Femur (tissue), 1 donor: ENCODE results near the gene DCLK2.

Experiments
- DNase-seq: peaks from one replicate; pipeline ENCODE4 v3.0.0-alpha.2; 2017

Gene DCLK2

DNA sequence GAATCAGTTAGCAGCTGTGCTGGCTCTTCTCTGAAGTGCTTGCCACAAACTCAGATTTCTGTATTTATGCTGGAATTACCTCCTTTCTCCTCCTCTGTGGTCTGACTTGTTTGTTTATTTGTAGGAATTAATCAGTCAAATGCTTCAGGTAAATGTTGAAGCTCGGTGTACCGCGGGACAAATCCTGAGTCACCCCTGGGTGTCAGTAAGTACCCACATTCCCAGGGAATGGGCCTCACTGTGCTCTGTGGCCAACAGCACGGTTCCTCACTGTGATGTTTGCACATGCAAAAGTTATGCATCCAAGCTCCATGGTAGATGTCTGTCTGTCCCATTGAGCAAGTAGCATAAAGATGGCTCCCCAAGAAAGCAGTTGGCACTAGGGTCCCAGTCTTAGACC lies 169.9 kb downstream of the DCLK2 start:
- no peak for DNase-seq

DNA sequence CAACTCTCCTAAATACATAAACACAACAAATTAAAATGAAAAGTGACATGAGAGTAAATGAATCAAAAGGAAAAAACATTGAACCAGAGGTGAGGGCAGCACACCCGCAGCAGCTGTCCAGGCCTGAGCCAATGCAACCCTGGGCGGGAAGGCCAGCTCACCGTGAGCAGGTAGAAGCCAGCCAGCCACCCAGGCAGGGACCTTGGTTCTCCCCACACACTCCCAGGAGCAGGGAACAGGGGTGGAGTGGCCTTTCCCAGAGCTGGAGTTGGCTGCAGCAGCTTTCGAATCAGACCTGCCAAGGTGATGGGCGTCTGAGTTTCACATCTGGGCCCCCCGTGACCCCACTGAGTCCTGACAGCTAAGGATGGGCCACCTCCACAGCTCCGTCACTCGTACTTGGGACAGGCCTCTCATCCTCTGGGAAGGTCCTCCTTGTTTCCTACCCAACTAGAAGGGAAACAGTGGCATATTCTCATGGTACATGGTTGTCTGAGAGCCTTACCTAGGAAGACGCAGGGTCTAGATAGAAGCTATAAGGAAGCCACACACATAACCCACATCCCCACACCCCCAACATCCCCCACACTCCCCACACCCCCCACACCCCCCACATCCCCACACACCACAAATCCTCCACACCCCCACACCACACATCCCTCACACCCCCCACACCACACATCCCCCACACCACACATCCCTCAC lies 172.2 kb downstream of the DCLK2 start:
- DNase-seq = no peak

- DNase-seq = no peak
These were observed 172.9 kb downstream of the DCLK2 start for GRCh38 chr4:150250998-150251651.

- DNase-seq = no peak
These were observed 173.5 kb downstream of the DCLK2 start for GRCh38 chr4:150251752-150252190.

- no peak for DNase-seq
These were observed 174.1 kb downstream of the DCLK2 start for GRCh38 chr4:150252306-150252705.

DNA sequence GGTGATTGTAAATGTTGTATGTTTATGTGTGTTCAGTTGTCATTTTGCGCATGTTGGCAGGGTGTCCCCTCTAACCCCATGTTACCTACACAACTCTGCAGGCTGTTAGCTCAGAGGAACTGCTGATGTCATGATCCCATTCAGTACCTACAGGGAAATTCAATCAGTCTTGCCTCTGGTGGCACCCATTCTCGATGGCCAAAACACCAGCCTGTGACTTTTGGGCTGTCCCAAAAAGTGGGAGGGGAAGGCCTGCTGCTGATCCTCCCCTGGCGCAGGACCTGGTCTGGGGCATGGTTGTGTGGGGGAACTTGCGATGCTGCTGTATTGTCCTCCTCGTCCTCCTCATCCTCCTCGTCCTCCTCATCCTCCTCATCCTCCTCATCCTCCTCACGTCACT lies 174.5 kb downstream of the DCLK2 start:
- no peak for DNase-seq

- DNase-seq = no peak
These were observed 175.2 kb downstream of the DCLK2 start for GRCh38 chr4:150253416-150253815.

DNA sequence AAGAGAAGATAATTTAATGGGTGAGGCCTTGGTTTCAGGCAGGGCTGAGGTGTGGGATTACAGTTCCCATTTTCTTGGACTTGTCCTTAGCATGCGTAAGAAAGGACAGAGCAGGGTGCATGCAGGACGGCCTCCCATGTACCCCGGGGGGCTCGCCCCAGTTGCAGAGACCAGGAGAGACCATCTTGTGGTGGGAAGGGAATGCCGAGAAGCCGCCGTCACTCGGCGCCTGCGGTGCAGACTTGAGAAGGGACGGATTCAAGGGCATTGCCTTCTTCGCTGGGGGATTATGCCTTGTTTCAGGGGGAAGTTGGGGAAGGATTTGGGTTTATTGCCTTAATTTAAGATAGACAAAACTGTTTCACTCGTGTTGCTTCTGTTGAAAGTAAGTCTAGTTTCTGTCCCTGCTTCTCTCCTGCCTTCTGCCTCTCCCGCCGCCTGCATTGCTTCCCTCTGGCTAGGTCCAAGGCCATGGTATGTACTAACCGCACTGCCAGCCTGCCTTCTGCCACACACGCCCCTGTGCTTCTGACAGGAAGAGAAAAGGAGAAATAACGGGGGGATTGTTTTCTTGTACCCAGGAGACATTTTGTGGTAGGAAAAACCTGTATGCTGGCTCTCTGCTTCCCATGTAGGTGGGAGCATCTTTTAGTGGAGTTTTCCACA lies 175.9 kb downstream of the DCLK2 start:
- DNase-seq = no peak

DNA sequence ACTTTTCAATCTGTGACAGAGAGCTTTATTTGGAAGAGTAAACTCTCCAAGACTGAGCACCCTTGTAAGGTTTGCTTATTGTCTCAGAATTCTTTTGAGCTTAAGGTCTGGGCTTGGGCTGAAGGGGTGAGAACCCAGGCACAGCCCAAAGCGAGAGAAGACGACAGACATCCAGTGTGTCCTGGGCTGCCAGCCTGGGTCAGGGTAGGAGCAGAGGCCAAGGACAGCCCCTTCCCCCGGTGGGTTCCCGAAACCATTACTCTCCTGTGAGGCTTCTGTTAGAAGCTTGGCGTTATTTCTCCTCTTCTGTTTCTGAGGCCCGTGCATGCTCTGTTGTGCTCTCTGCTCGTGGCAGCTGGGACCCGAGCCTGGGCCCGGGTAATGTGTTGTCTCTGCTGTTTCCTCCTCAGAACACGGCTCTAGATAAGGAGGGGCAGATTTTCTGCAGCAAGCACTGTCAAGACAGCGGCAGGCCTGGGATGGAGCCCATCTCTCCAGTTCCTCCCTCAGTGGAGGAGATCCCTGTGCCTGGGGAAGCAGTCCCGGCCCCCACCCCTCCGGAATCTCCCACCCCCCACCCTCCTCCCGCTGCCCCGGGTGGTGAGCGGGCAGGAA lies 177.5 kb downstream of the DCLK2 start:
- DNase-seq = no peak

DNA sequence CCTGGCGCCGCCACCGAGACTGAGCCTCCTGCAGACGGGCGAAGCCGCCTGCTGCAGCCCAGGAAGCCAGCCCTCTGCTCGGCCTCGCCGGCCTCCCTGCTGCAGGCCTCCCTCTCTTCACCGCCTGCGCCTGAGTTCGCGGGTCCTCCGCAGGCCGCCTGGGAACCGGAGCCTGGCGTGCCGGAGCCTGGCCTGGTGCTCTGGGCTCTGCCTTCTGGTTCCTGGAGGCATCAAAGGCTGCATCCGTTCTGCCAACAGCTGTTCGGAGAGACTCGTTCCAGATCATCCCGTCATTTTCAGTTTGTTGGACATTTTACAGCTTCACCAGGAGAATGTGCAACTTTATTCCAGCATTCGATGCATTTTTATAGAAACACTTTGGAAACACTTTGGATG lies 178.0 kb downstream of the DCLK2 start:
- DNase-seq = no peak

GRCh38 chr4:150256841-150257730 lies 178.8 kb downstream of the DCLK2 start:
- DNase-seq = no peak

DNA sequence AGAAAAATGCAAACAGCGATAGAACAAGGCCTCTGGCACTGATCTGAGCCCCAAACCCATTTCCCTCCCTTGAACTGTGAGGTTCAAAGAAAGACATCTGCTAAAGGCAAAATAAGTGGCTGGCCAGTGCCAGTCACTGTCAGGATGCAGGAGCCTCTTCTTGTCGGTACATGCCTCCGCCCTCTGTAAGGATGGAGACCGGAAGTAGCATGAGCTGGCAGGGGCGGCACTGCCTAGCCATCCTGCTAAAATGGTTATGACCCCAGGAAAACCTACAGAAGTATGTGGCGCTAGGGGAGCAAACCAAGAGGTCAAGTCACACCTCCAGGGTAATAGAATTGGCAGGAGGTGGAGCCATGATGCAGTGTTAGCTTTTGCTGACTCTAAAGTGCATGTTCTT lies 180.3 kb downstream of the DCLK2 start:
- DNase-seq = no peak

GRCh38 chr4:150259861-150260567 lies 181.8 kb downstream of the DCLK2 start:
- DNase-seq = peak; percentile 43

DNA sequence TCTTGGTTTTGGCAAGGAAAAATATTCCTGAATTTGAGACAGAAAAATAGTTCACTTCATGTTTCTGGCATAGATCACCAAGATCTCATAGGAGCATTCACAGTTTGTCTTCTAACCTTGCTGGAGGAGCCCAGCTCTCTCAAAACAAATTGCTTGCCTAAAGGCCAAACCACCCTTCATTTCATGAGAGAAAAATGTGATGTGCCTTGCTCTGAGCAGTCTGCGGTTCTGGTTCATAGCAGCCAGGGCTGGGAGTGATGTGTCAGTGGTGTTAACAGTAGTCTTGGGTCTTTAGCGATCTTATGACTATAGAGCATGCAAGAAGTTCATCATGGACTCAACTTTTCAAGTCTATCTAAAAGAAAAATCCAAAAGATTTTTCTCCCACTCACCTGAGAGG lies 183.3 kb downstream of the DCLK2 start:
- no peak for DNase-seq

DNA sequence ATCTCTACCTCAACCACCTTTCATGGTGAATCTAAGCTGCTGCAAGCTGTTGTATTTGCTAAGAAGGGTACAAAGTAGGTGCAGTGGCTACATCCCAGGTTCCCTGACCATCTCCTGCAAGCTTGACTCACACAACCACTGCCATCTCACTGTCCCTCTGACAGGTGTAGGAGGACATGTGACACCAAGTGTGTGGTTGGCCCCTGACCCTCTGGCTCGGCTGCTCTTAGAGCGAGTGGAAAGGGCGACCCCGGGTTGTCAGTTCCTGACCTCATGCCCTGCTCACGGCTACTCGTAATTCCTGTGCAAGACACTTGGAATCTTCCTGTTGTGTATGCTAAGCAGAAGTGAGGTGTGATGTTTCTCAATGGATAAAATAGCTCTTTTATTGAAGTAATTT lies 184.4 kb downstream of the DCLK2 start:
- no peak for DNase-seq

DNA sequence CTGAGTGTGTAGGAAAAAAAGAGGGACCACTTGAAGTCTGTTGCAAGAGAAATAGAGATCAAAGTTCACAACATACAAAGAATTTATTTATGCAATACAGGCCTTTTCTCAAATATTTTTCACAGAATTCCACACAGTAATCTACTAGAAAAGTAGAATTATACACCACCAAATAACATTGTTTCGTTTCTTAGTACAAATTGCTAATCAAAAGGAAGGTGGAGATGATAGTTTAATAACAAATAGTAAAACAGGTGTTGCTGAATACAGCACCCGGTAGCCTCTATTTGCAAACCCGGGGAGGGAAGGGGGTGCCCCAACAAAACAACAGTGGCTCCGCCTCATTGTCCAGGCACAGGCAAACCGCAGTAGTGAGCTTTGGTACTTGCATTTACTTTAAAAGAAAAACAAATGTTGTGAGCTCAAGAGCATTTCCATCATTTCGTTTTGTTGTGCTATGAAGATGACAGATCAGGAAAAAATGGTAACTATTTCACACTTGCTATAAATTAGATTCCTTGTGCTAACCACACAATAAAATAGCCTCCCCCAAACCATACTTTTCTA lies 186.4 kb downstream of the DCLK2 start:
- no peak for DNase-seq

DNA sequence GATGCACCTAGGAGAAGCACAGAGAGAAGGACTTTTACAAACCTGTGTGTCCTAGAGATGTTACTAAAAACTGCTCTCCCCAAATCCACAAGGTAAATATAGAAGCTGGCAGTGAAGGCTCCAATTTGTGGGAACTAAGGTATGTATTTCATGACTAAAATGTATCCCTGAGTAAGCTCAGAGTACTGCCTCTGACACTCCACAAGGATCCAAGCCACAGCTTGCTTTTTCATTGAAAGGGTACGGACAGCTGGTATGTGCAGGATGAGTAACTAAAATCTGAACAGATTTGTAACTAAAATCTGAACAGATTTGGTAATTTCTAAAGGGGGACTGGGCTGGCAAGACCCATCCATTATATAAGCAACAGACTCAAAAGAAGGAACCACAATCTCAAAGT lies 187.6 kb downstream of the DCLK2 start:
- no peak for DNase-seq

GRCh38 chr4:150268444-150268843 lies 190.2 kb downstream of the DCLK2 start:
- DNase-seq = no peak

- no peak for DNase-seq
These were observed 200.0 kb downstream of the DCLK2 start for GRCh38 chr4:150278206-150278605.

DNA sequence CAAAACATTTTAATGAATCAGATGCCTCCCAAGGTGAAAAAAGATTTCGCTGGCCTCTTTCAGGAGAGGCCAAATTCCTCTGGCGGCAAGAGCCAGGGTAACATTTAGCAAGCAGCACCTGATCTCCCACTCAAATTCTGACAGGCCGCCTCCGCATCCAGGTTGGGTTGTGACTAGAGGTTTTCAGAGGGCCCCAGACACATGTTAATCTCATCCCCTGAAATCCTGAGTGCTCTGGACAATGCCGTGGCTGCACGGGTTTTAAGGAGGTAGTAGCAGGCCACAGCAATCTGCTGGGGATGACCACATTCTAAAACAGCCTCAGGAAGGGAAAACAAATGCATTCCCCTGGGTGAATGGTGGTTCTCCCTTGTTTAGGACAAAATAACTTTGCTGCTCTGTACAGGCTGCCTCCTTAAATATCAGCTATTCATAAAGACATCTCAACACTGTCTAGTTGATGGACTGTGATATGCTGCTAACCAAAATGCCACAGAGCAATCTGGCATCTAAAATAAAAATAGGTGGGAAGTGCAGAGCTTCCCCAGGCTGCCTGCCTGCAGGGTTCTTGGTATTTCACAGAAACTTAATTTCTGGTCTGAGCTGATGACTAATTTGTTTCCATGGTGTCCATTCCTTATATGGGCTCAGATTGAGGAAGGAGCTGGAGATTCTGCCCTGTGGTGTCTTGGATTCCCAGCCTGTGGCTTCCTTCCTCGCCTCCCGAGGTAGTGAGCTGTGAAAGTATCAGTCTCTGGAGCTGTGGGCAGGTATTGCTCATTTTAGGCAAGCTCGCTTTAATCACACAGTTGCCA lies 202.0 kb downstream of the DCLK2 start:
- no peak for DNase-seq

DNA sequence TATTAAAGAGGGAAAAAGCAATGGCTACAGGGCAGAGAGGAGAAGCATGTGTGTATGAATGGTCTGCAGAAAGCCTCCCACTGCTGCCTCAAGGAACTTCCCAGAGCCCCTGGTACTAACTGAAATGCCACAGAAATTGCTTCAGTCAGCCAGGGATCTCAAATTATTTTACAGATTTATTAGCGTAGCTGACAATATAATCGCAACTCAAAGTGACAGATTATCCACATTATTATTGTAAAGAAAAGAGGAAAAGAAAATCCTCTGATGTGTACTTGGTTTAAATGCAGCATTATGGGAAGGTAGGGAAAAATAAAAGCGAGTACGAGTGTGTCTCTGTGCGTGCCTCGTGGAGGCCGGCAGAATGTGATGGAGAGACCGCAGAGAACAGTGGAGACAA lies 202.7 kb downstream of the DCLK2 start:
- DNase-seq = no peak
